HepG2 (cell line): ENCODE results near the gene RHBDL1. TPM values are rescaled to one million over a fixed set of nuclear protein-coding genes. Genes with fewer than 3 reads are reported as not detected.
A peak's percentile ranks its signal among the peaks of the same experiment; 100 is the strongest.

Source experiments
- AHDC1 ChIP-seq: sonication (generic); formaldehyde crosslinking; IDR thresholded peaks from 2 replicates; pipeline ENCODE4 v1.5.1; 2020; ENCODE audit warnings: mild to moderate bottlenecking, missing genetic modification reagents, borderline replicate concordance
- IRF2 ChIP-seq: IDR thresholded peaks from 2 replicates; pipeline ENCODE4 v1.6.1; 2018; ENCODE audit warnings: missing genetic modification reagents, missing compliant biosample characterization
- MIER2 ChIP-seq: IDR thresholded peaks from 2 replicates; pipeline ENCODE4 v1.6.1; 2016; ENCODE audit warnings: missing biosample characterization, missing genetic modification reagents
- MLX ChIP-seq: IDR thresholded peaks from 2 replicates; pipeline ENCODE4 v1.6.1; 2016
- NONO ChIP-seq, 2 experiments: fragments of 450-650 bp in 1 of 2; sonication (generic) in 1 of 2; formaldehyde crosslinking in 1 of 2; IDR thresholded peaks in 1 of 2; conservative IDR thresholded peaks in 1 of 2; 2 replicates each; pipeline versions ENCODE4 v1.6.1 to v1.8.0; 2017 to 2022; ENCODE audit warnings: mild to moderate bottlenecking in 1 of 2, missing genetic modification reagents in 1 of 2, moderate library complexity in 1 of 2
- PRDM15 ChIP-seq: sonication (generic); formaldehyde crosslinking; IDR thresholded peaks from 2 replicates; pipeline ENCODE4 v1.4.0; 2020; ENCODE audit warnings: missing genetic modification reagents
- SRY ChIP-seq: sonication (generic); formaldehyde crosslinking; IDR thresholded peaks from 2 replicates; pipeline ENCODE4 v1.8.0; 2022; ENCODE audit warnings: mild to moderate bottlenecking, missing genetic modification reagents
- ZIK1 ChIP-seq: sonication (generic); formaldehyde crosslinking; IDR thresholded peaks from 2 replicates; pipeline ENCODE4 v1.5.0; 2020; ENCODE audit warnings: mild to moderate bottlenecking, low read depth, missing genetic modification reagents, borderline replicate concordance
- ZNF552 ChIP-seq: sonication (generic); formaldehyde crosslinking; IDR thresholded peaks from 2 replicates; pipeline ENCODE4 v1.9.0; 2022; ENCODE audit warnings: missing genetic modification reagents, mild to moderate bottlenecking, borderline replicate concordance
- ZNF703 ChIP-seq: sonication (generic); formaldehyde crosslinking; IDR thresholded peaks from 2 replicates; pipeline ENCODE4 v1.5.1; 2020; ENCODE audit warnings: missing genetic modification reagents, mild to moderate bottlenecking, moderate library complexity, borderline replicate concordance
- ZNF710 ChIP-seq: sonication (generic); formaldehyde crosslinking; IDR thresholded peaks from 2 replicates; pipeline ENCODE4 v1.5.0; 2020; ENCODE audit warnings: mild to moderate bottlenecking, missing genetic modification reagents, borderline replicate concordance
- ZNF770 ChIP-seq: sonication (generic); formaldehyde crosslinking; IDR thresholded peaks from 2 replicates; pipeline ENCODE4 v1.5.0; 2020; ENCODE audit warnings: mild to moderate bottlenecking, missing genetic modification reagents
- polyA plus RNA-seq, 8 experiments: library from polyadenylated mRNA; depleted of rRNA in 3 of 8; stranded (reverse) in 7 of 8; unstranded in 1 of 8; fragments of >200 nt; fragmentation: Illumina TruSeq in 4 of 8; extraction: Trizol in 4 of 8; gene quantifications; 2 replicates each; pipeline versions ENCODE4 v1.2.1 to v1.2.3, GENCODE V29; 2011 to 2016; ENCODE audit warnings: low read depth in 4 of 8, missing spikeins in 1 of 8, mixed read lengths in 1 of 8; ENCODE audit not compliant: insufficient read depth in 1 of 8
- total RNA-seq, 5 experiments: library from RNA; depleted of rRNA; stranded (reverse); fragments of >200 nt; fragmentation: Illumina TruSeq; extraction: Trizol; gene quantifications; 2 replicates each; pipeline ENCODE4 v1.2.3, GENCODE V29; 2016; ENCODE audit warnings: low read depth in 1 of 5

RHBDL1 gene
- total and polyA plus RNA-seq, 2 of the 13 experiments (the other 11 are each of a cell fraction or from before 2014, with no cell fraction given): 1.8 to 3.8 TPM

GRCh38 chr16:695355-696089, 20.1 kb downstream of the RHBDL1 start (continued):
- no peak for TF ChIP-seq SRY (CRISPR knock-in tag)
- no peak for TF ChIP-seq ZNF703
- 0 out of 2 replicates have a peak, but pooled peaks have one; percentile 49 for TF ChIP-seq MIER2 (CRISPR knock-in tag)
- 0 out of 2 replicates have a peak, but pooled peaks have one; percentile 76 for TF ChIP-seq ZIK1
- peak; percentile 66; the same call in 1 of the 2 replicates for TF ChIP-seq IRF2 (CRISPR knock-in tag)
- no peak for TF ChIP-seq PRDM15 (CRISPR knock-in tag)
- 0 out of 2 replicates have a peak, but pooled peaks have one; percentile 44 for TF ChIP-seq ZNF552 (CRISPR knock-in tag)
- TF ChIP-seq MLX (CRISPR knock-in tag): peak; percentile 13; the same call in 1 of the 2 replicates
- no peak for TF ChIP-seq NONO (IDR thresholded peaks at IDR 0.05)
- TF ChIP-seq NONO (CRISPR knock-in tag; conservative IDR thresholded peaks at IDR 0.05): no peak; the same call in 1 of the 2 replicates
- TF ChIP-seq ZNF770: no peak
- TF ChIP-seq ZNF710 (CRISPR knock-in tag): peak; percentile 52; the same call in 1 of the 2 replicates
- TF ChIP-seq AHDC1 (CRISPR knock-in tag): 0 out of 2 replicates have a peak, but pooled peaks have one; percentile 31
